Stimulated activated CD8-positive, alpha-beta memory T cell treated with anti-CD3 and anti-CD28 coated beads, Interleukin-2, amount 100 ng/mL, for 1 hour (primary cell): Measurements from ENCODE around the gene MGAT5.
A peak's percentile ranks its signal among the peaks of the same experiment; 100 is the strongest.
"Not testable (repeated sequence)": the region's sequence is repeated elsewhere in the genome, so short reads cannot be mapped to it uniquely, and the experiment has no call there.

Experiments
- DNase-seq, 2 donors: peaks; one replicate each; pipeline ENCODE4 v3.0.0-alpha.2; 2020; ENCODE audit warnings: low read depth in 2 of 2

MGAT5 gene

GRCh38 chr2:134277223-134277622 is 23.4 kb downstream of the MGAT5 start:
- DNase-seq: no peak

DNA sequence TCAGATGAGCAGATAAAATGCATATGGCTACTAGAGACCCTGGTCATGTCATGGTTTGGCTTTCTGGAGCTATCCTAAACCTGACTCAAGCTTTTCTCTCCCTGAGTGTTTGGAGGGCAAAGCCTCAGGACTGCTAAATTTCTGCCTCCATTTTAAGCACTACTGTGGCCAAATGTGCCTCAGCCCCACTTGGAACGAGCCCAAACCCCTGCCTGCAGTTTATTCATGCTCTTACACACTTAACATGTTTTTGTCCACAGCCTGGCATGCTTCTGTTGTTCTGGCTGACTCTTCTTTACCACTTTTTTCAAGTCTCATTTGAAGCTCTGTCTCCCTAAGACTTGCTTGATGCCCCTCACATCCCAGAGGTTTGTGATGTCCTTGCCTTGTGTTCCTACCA is 24.7 kb downstream of the MGAT5 start:
- no peak for DNase-seq

- DNase-seq: no peak
Observed at GRCh38 chr2:134279417-134279816, 25.5 kb downstream of the MGAT5 start.

- no peak for DNase-seq
Observed at GRCh38 chr2:134280231-134280630, 26.4 kb downstream of the MGAT5 start.

DNA sequence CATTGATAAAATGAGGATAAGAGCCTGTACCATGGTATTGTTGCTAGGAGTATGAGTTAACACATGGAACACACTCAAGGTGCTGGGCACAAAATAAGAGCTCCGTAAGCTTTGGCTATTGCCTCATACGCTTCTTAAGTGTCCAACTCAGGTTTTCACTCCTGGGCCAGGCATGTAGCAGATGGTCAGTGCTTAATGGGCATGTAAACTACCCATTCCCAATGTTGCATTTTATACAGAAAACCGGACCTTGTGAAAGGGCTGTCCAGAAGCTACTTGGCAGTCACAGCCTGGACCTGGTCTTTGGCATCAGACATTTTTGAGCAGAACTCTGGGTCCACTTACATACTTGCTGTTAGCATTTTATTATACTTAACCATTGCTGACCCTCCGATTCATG is 26.9 kb downstream of the MGAT5 start:
- DNase-seq: no peak

DNA sequence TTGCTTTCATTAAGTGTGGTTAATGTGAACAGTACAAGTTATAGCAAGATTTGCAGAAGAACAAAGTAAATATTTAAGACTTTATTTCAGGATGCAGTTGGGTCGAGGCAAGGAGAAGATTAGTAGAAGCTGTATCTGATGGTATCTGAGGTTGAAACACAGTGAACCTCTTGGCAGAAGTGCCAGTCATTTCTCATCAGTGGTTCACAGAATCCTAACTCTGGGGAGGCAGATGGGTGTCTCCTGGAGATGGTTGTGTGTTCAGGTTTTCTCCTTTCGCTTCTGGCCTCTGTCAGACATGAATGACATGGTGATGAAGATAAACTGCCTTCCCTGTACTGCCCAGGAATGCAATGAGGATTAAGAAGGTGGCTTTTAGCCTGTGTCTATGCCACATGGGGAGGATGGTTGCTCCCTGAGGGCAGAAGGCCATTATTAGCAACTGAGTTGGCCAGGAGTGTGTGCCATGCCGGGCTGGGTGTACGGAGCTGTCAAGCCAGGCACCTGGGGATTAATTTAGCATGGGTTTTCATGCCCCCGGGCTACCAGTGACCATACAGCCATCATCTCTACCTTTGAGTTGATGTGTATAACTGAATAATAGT is 28.0 kb downstream of the MGAT5 start:
- no peak for DNase-seq

DNA sequence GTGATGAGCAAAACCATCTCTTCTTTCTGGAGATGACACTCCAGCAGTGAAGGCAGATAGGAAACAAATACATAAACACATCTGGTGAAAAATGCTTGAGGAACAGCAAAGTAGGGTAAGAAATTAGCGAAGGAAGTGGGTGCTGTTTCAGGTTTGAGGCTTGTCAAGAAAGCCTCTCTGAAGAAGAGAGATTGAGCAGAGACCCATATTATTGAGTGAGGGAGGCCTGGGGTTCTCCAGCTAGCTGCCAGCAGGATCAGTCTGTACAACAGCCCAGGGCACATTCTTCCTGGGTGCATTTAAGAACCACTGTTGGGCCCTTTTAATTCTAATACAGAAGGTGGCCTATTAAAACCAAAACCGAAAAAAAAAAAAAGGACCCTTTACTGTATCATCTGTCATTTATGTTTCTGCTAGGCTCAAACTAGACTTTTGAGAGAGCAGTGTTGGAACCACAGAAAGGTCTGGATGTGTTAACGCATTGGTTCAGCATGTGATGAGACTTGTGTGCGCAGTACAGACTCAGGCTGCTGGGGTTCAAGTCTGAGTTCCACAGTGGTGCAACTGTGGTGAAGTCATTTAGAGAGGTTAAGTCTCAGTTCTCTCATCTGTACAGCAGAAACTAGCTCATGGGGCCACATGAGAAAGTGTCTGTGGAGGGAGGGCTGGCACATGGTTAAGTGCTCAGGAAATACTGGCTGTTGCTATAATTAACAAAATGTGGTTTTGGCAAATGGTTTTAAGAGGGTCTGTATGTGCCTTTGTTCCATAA is 28.9 kb downstream of the MGAT5 start:
- DNase-seq: no peak

GRCh38 chr2:134283661-134284060 is 29.8 kb downstream of the MGAT5 start:
- DNase-seq: no peak

- no peak for DNase-seq
Observed at GRCh38 chr2:134284119-134284670, 30.3 kb downstream of the MGAT5 start.

- DNase-seq: no peak
Observed at GRCh38 chr2:134287323-134287722, 33.5 kb downstream of the MGAT5 start.

GRCh38 chr2:134288814-134289213 is 34.9 kb downstream of the MGAT5 start:
- DNase-seq: peak in 1 of 2 donors; percentile 7

DNA sequence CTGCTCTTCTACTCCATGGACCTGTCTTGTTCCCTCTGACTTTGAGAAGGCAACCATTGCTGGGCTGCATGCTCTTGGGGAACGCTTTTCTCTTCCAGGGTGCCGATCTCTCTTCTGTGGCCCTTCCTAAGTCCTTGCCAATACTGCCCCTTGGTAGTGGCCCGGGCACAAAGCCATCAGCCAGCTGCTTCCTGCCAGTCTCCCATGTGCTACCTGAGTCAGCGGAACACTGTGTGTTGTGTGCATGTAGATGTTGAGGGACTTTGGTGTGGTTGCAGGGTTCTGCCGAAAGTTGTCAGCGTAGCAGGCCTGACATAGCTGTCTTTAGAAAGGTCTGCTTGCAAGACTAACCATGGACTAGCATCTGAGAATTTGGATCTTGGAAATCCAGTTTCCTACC is 35.4 kb downstream of the MGAT5 start:
- no peak for DNase-seq

- DNase-seq: no peak
Observed at GRCh38 chr2:134290358-134290757, 36.5 kb downstream of the MGAT5 start.

DNA sequence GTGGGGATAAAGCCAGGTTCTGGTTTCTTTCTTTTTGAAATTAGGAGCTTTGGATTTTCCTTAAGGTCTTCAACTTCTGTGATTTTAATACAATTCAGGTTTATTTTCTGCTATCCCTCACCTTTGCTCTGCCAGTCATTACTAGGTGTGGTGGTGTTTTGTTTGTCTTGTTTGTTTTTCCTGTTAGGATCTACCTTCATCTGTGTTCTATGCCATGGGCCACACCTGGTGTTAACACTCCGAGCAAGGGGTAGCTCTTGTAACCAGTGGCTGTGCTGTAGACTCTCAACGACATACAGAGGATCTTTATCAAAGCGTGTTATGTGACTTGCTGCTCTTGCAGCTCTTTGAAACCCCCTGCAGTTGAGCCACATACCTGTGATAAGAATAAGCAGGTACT is 38.6 kb downstream of the MGAT5 start:
- DNase-seq: no peak

DNA sequence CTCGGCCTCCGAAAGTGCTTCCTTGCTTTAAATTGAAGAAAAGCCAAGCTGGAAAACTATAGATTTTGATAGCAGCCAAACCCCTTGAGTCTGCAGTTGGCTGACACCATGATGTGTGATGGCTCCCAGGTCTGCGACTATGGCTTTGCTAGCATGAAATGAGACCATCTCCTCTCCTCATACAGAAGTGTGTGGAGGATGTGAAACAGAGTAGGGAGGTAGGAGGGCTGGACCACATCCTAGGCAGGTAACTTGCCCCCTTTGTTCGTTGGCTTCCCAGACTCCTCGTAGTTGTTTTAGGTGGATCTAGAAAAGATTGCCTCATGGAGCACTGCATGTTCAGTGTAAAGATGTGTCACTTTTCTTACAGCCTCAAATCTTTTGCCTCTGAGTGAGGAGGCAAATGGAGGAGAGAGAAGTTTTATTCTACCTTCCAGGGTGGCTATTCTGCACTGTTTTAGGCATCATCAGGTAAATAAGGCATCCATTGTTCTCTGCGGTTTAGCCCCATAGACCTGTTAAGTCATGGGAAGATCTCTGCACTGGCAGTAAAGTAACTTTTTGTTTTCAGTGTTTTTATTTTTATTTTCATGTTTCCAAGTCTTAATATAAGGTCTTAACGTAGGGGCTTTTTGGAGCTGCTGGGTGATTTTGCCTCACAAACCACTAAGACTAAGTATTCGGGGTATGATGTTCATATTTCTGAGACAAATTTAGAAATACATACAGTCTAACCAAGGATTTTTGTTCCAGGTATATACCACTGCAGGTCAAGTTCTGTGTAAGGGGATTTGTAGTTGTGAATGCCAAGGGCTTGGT is 40.1 kb downstream of the MGAT5 start:
- DNase-seq: no peak

GRCh38 chr2:134294598-134294997 is 40.7 kb downstream of the MGAT5 start:
- DNase-seq: not testable (repeated sequence)

- no peak for DNase-seq
Observed at GRCh38 chr2:134295441-134295840, 41.6 kb downstream of the MGAT5 start.

- DNase-seq: no peak
Observed at GRCh38 chr2:134296301-134296700, 42.4 kb downstream of the MGAT5 start.

- DNase-seq: no peak
Observed at GRCh38 chr2:134299334-134299733, 45.5 kb downstream of the MGAT5 start.

DNA sequence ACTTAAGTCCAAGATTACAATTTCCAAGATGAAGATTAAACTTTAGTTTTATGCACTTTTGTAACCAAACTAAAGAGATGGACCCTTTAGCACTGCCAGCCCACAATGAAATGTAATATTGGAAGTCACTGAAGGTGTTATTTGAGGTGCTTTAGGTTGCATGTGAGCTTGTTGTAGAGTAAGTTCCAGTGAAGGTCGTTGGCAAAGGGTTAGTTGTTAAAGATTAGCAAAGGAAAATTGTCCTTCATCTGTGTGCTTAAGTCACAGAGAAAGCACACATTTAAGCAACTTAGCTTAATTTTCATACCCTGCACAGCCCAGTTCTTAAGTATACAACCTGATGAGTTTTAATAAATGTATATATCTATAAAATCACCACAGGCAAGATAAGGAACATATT is 46.7 kb downstream of the MGAT5 start:
- DNase-seq: no peak

- DNase-seq: no peak
Observed at GRCh38 chr2:134301099-134301927, 47.4 kb downstream of the MGAT5 start.

GRCh38 chr2:134301928-134302260 is 48.0 kb downstream of the MGAT5 start:
- DNase-seq: no peak
